Measurements from ENCODE around the gene CRISP3.

The CRISP3 gene

GRCh38 chr6:49698478-49698877 lies 45.7 kb downstream of the CRISP3 start:
- no peaks in the 10 kb centered on the region for H3K4me1 ChIP-seq (ENCODE audit: control insufficient read depth in 1 of 2, insufficient read depth in 1 of 2, low read depth in 1 of 2, low read length in 1 of 2)
- H3K27ac ChIP-seq, result no peak overlapping the region
- peaks cover 67% of the 10 kb centered on the region for H3K36me3 ChIP-seq
- H3K27me3 ChIP-seq, result no peaks in the 10 kb centered on the region
- peaks cover 5% of the 10 kb centered on the region for H3K9me3 ChIP-seq
- H3K4me3 ChIP-seq (ENCODE audit: low read depth in 1 of 2, low read length in 1 of 2), result no peak overlapping the region
- TF ChIP-seq, protein P1, sequence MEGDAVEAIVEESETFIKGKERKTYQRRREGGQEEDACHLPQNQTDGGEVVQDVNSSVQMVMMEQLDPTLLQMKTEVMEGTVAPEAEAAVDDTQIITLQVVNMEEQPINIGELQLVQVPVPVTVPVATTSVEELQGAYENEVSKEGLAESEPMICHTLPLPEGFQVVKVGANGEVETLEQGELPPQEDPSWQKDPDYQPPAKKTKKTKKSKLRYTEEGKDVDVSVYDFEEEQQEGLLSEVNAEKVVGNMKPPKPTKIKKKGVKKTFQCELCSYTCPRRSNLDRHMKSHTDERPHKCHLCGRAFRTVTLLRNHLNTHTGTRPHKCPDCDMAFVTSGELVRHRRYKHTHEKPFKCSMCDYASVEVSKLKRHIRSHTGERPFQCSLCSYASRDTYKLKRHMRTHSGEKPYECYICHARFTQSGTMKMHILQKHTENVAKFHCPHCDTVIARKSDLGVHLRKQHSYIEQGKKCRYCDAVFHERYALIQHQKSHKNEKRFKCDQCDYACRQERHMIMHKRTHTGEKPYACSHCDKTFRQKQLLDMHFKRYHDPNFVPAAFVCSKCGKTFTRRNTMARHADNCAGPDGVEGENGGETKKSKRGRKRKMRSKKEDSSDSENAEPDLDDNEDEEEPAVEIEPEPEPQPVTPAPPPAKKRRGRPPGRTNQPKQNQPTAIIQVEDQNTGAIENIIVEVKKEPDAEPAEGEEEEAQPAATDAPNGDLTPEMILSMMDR (IDR thresholded peaks at IDR 0.05), result no peak

GRCh38 chr6:49693512-49693911 lies 50.7 kb downstream of the CRISP3 start:
- H3K27ac ChIP-seq, result no peak overlapping the region
- H3K4me3 ChIP-seq (ENCODE audit: low read depth in 1 of 2, low read length in 1 of 2), result no peak overlapping the region

DNA sequence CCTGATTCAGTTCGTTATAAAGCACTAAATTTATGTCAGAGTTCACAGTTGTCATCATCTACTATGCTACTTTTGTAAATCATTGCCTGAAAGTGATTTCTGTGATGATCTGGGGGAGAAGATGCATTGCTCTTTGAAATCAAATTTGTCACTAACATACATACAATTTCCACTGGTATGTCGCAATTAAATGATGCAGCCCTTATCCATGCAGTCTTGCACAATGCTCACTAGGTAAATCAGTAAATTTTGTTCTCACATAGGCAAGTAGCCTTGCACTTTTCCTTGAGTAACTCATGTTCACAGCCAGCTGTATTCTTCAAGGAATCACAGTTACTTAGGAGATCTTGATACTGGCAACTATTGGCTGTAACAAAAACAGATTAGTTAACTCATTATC lies 51.7 kb downstream of the CRISP3 start:
- TF ChIP-seq, protein P1 (IDR thresholded peaks at IDR 0.05), result no peak
- H3K27me3 ChIP-seq, result no peaks in the 10 kb centered on the region
- H3K4me1 ChIP-seq (ENCODE audit: control insufficient read depth in 1 of 2, insufficient read depth in 1 of 2, low read depth in 1 of 2, low read length in 1 of 2), result no peaks in the 10 kb centered on the region
- peaks cover 76% of the 10 kb centered on the region for H3K36me3 ChIP-seq
- no peak overlapping the region for H3K27ac ChIP-seq
- no peak overlapping the region for H3K4me3 ChIP-seq (ENCODE audit: low read depth in 1 of 2, low read length in 1 of 2)
- peaks cover 5% of the 10 kb centered on the region for H3K9me3 ChIP-seq

More at GRCh38 chr6:49693512-49693911, 50.7 kb downstream of the CRISP3 start:
- TF ChIP-seq, protein P1 (IDR thresholded peaks at IDR 0.05), result no peak
- Histone ChIP-seq H3K27me3 (no peaks in the 10 kb centered on the region), H3K4me1 (ENCODE audit: control insufficient read depth in 1 of 2, insufficient read depth in 1 of 2, low read depth in 1 of 2, low read length in 1 of 2) (no peaks in the 10 kb centered on the region), H3K36me3 (peaks cover 81% of the 10 kb centered on the region), H3K9me3 (peaks cover 5% of the 10 kb centered on the region)
